Testis (tissue), 3 donors: ENCODE results near the gene ATXN7. TPM values are rescaled to one million over a fixed set of nuclear protein-coding genes. Genes with fewer than 3 reads are reported as not detected.

Experiments used
- DNase-seq: peaks from one replicate; pipeline ENCODE4 v3.0.0-alpha.2; 2019
- H3K27ac ChIP-seq, 2 donors: fragments of 200-600 bp; sonication (generic); one replicate each; pipeline ENCODE4 v1.5.1; 2019
- H3K27me3 ChIP-seq: fragments of 200-600 bp; sonication (generic); one replicate; pipeline ENCODE4 v1.5.1; 2019
- H3K36me3 ChIP-seq: fragments of 200-600 bp; sonication (generic); one replicate; pipeline ENCODE4 v1.5.1; 2017; ENCODE audit warnings: low read depth; ENCODE audit errors: missing control alignments
- H3K4me1 ChIP-seq: fragments of 200-600 bp; sonication (generic); one replicate; pipeline ENCODE4 v1.5.1; 2019
- H3K4me3 ChIP-seq, 2 donors: fragments of 200-600 bp; sonication (generic); one replicate each; pipeline ENCODE4 v1.5.1; 2017 to 2019
- H3K9me3 ChIP-seq: fragments of 200-600 bp; sonication (generic); one replicate; pipeline ENCODE4 v1.5.1; 2017
- CTCF ChIP-seq, 3 experiments: fragments of 450-650 bp in 2 of 3; fragments of 200-600 bp in 1 of 3; sonication (generic) in 1 of 3; IDR thresholded peaks; one replicate each; pipeline ENCODE4 v1.5.1; 2016 to 2019; ENCODE audit warnings: antibody characterized with exemption in 3 of 3, mild to moderate bottlenecking in 2 of 3, moderate library complexity in 1 of 3
- POLR2A ChIP-seq: fragments of 450-650 bp; IDR thresholded peaks from one replicate; pipeline ENCODE4 v1.6.1; 2017; ENCODE audit warnings: antibody characterized with exemption, mild to moderate bottlenecking, moderate library complexity
- WGBS, 2 donors: methylation state at CpG; one replicate each; pipeline ENCODE4 v1.1.5; 2018; 5-methylcytosine and 5-hydroxymethylcytosine counted together
- intact Hi-C: fragments of 100-400 bp; cut with DNase I; formaldehyde crosslinking; loops from one replicate; pipeline ENCODE4 v1.15.1; 2023; ENCODE audit warnings: low total_unique reads
- polyA plus RNA-seq: library from polyadenylated mRNA; stranded (reverse); fragments of 350-450 nt; fragmentation: Illumina TruSeq; extraction: RNeasy Lipid Tissue Mini Kit (QIAGEN cat#74804); gene quantifications from one replicate; pipeline ENCODE4 v1.2.3, GENCODE V29; 2014; ENCODE audit warnings: low read depth, low replicate concordance; ENCODE audit not compliant: insufficient read depth
- total RNA-seq, 2 donors: library from RNA; depleted of rRNA; stranded (reverse); fragments of >200 nt; gene quantifications; one replicate each; pipeline ENCODE4 v1.2.3, GENCODE V29; 2016

The ATXN7 gene
- total and polyA plus RNA-seq, 3 donors from 2014 or later = 30.9 to 47.6 (median 46.0) TPM

DNA sequence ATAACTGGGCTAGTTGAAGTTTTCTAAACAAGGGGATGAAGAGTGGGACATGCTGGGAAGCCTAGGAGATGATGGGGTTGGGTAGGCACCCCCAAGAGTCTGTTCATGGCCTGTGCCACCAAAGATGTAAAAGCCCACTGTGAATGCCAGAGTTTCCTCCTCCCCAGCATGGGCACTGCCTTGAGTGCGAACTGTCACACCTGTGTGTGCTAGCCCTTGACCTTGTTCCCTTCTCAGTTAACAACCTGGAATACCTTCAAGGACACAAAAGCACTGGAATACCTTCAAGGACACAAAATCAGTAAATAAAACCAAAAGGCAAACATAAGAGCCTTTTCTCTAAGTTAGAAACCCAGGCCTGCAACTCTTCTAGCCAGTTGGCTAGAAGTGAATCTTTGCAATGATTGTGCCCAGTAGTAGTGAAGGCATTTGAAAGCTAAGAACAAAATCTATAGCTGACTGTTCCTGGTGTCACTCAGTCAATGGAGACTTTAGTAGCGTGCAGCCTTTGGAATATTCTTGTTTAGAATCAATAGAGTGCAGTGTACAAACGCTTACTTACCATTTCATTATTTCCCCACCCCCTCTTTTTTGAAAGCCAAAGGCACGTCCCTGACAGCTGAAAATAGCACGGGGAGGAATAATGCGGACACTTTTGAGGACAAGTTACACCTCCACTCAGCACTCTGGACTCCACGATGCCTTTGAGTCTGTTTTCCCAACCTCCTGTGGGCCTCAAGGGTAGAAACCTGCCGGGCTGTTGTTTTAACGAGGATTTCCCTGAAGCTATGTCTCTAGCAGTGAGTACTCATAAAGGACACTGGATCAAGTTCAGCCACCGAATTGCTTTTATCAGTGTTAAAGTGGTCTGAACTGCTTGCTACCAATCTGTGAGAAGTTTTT is 135.4 kb downstream of the ATXN7 start:
- Histone ChIP-seq H3K4me3 (no peak overlapping the region), H3K36me3 (no peaks in the 10 kb centered on the region), H3K27ac (no peak overlapping the region), H3K9me3 (no peaks in the 10 kb centered on the region), H3K27me3 (no peaks in the 10 kb centered on the region), H3K4me1 (no peaks in the 10 kb centered on the region)
- TF ChIP-seq CTCF (IDR thresholded peaks at IDR 0.05) = no peak
- no peak for DNase-seq
- intact Hi-C loops = no loop called here
- WGBS, 2 donors = 50% methylated on average over 10 of the region's 10 CpGs

DNA sequence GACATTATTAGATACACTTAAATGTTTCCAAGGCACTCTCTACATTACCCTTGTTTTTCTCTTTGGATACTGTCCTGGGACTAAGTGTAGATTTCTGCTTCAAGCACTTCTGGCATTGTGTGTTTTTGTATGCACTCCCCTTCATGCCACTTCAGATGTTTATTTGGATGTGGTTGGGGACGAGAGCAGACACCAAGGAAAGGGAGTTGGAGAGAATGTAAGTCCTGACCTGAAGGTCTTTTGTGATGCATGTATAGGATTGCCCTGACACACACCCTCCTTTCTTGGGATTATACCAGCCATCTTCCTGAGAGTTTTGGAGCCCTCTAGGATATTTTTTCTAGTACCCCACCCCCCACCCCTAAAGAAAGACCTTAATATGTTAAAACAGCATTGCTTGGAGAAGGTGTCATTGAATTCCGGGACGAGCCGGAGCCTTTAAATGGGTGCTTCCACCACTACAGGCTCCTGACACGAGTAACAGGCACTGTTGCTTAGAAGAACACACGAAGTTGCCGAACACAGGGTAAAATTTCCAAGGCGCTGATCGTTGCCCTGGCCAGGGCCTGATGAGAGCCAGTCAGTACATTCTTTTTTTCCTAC is 136.9 kb downstream of the ATXN7 start:
- DNase-seq = no peak
- H3K36me3 ChIP-seq = no peaks in the 10 kb centered on the region
- no peak overlapping the region for H3K4me3 ChIP-seq
- H3K9me3 ChIP-seq = no peaks in the 10 kb centered on the region
- WGBS, 2 donors = 85 to 93% methylated on average over 9 of the region's 9 CpGs
- no peak overlapping the region for H3K27ac ChIP-seq
- intact Hi-C loops = no loop called here
- no peaks in the 10 kb centered on the region for H3K4me1 ChIP-seq
- H3K27me3 ChIP-seq = no peaks in the 10 kb centered on the region
- no peak for TF ChIP-seq POLR2A
- no peak for TF ChIP-seq CTCF (IDR thresholded peaks at IDR 0.05)

GRCh38 chr3:64002233-64002632 is 138.6 kb downstream of the ATXN7 start:
- no peaks in the 10 kb centered on the region for H3K27me3 ChIP-seq
- intact Hi-C loops = no loop called here
- TF ChIP-seq CTCF (IDR thresholded peaks at IDR 0.05) = no peak
- no peaks in the 10 kb centered on the region for H3K9me3 ChIP-seq
- WGBS, 2 donors = 85 to 97% methylated on average over 4 of the region's 4 CpGs
- H3K36me3 ChIP-seq = no peaks in the 10 kb centered on the region
- DNase-seq = no peak
- no peaks in the 10 kb centered on the region for H3K4me1 ChIP-seq
- H3K4me3 ChIP-seq = no peak overlapping the region
- no peak overlapping the region for H3K27ac ChIP-seq

DNA sequence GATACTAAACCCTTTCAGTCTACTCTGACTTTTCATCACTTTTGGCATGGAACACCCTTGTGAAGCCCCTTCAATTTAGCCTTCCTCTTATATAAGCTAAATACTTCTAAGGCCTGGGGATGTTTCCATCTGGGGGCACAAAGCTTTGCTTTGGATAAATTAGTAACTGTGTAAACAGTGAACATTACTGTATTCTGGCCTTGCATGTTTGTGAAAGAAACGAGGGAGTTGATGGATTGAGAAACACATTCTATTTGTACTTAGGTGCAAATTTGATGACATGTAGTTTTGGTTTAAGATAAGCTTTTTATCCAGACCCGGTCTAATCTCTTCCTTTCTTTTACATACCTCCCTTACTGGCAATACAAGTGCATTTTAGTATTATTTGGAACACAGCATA is 139.9 kb downstream of the ATXN7 start:
- TF ChIP-seq CTCF (IDR thresholded peaks at IDR 0.05) (no peak), POLR2A (no peak)
- Histone ChIP-seq H3K9me3 (no peaks in the 10 kb centered on the region), H3K4me3 (no peak overlapping the region), H3K36me3 (no peaks in the 10 kb centered on the region), H3K4me1 (peaks cover 2% of the 10 kb centered on the region), H3K27ac (no peak overlapping the region), H3K27me3 (no peaks in the 10 kb centered on the region)
- WGBS, 2 donors = 69 to 75% methylated on average over 2 of the region's 2 CpGs
- no peak for DNase-seq
- intact Hi-C loops = no loop called here
